ENCODE measurements around the gene TTLL10.

GRCh38 chr1:1129381-1129821 lies 44.3 kb upstream of the TTLL10 start:
- TF ChIP-seq CTCF (IDR thresholded peaks at IDR 0.05; ENCODE audit: low read depth, low read length, missing input control) (no peak), TAF1 (conservative IDR thresholded peaks at IDR 0.05) (no peak), ATF3 (IDR thresholded peaks at IDR 0.05) (no peak), REST (IDR thresholded peaks at IDR 0.05) (no peak), EGR1 (IDR thresholded peaks at IDR 0.05; ENCODE audit: low read depth in 2 of 2) (no peak), FOXA1 (IDR thresholded peaks at IDR 0.05) (no peak), YY1 (IDR thresholded peaks at IDR 0.05) (no peak)

Data from liver (tissue), 3 donors.